Airway epithelial cell (primary cell): Measurements from ENCODE around the gene OOEP. TPM values are rescaled to one million over a fixed set of nuclear protein-coding genes. Genes with fewer than 3 reads are reported as not detected.

ENCODE experiments used
- total RNA-seq: library from RNA; depleted of rRNA; stranded (reverse); fragments of >200 nt; gene quantifications from 2 replicates; pipeline ENCODE4 v1.2.3, GENCODE V29; 2015

OOEP gene
- total RNA-seq: not detected in 2 replicates

DNA sequence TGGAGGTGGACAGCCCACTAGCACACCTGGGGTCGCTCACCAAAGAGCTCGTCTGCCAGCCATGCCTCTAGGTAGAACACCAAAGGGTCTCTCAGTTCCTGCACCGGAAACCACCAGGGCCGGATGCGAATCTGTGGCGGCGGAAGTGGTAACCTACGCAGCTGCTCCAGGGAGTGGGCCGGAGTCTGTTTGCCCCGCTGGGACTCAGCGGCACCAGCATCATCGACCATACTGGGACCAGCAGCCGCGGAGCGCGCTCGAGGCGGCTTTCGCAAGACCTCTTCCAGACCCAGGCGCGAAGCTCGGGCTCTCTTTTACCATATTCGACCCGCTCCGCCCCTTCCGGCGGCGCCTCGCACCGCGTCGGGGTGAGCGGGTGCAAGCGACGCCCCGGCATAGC, at the start of gene OOEP:
OOEP (minus strand) TSS at position 335 of the 400 bp plus-strand sequence; CDS start at position 230, 105 bp downstream.

GRCh38 chr6:73394577-73395354, 25.1 kb upstream of the OOEP start, which contains the start of gene DDX43:
Gene DDX43, plus strand, starts transcription at chr6:73394828. Its CDS starts 78 bp downstream, at chr6:73394906.

DNA sequence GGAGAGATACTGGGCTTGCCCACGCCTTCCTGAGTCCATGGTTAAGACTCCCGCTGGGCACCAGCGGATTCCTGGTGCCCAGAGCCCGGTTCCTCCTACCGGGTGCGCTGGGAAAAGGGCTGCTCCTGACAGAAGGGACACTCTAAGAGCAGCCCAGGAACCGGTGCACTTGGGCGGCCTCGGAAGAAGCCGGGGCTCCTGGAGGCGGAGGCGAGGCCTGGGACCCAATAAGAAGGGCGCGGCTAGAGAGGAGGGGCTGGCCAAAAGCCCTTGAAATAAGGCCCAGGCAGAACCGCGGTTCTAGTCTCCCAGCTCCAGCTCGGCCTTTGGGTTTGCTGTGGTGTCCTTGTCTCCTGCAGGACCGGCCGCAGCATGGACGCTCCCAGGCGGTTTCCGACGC, 7.3 kb downstream of the OOEP start, which contains the start of gene KHDC3L:
KHDC3L (plus strand) TSS at position 301 of the 400 bp plus-strand sequence; CDS start at position 373, 72 bp downstream.

DNA sequence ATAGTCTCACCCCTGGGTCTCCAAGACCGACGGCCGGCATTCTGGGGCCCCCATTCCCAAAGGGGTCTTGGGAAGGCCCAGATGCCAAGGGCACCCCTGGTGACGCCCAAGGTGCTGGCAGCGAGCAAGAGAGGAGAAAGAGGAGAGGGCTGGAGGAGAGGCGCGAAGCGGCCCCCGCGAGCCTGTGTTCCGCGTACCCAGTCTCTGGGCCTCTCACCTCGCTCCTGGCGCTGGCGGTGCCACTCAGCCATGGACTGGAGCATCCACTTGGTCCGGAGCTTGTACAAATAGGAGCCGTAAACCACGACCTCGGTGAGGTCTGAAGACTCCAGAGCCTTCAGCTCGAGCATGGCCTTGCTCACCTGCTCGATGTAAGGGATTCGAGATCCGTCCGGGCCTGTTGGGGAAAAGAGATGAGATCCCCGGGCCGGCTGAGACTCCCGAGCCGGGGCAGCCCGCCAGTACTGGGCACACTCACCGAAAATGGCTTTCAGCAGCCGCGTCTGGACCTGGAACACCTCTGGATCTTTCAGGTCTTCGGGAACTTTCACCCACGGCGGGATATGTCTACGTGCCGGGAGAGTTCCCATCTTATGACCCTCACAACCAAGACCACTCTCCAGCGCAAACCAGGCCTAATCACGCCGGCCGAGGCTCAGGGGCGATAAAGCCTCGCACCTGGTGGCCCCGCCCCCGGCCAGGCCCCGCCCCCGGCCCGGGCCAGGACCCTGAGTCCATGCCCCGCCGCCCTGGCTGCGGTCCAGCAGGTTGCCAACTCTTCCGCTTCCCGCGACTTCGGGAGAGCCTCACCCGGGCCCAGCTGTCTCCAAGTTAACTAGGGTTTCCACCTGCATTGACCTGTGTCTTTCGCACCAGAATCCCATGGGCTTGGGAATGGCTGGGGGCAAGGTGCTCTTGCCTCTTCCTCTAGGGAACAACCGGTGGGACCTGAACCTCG, 15.8 kb downstream of the OOEP start, which contains the start of gene DPPA5:
DPPA5 (minus strand) TSS at position 641 of the 958 bp plus-strand sequence; CDS start at position 590, 51 bp downstream.

Other genes with a start within 250 kb of the OOEP start
- gene KHDC1L, start 144.4 kb downstream of the OOEP start, total RNA-seq: not detected in 2 replicates
- 1.4 and 1.7 TPM in 2 replicates for gene KHDC1, start 106.7 kb downstream of the OOEP start, total RNA-seq
- gene DPPA5, start 15.6 kb downstream of the OOEP start, total RNA-seq: not detected in 2 replicates
- not detected in 2 replicates for gene KHDC3L, start 7.2 kb downstream of the OOEP start, total RNA-seq
- 0.07 TPM in 1 of 2 replicates, not detected in the other for gene DDX43, start 24.9 kb upstream of the OOEP start, total RNA-seq
- 1.8 and 3.2 TPM in 2 replicates for gene CGAS, start 82.4 kb upstream of the OOEP start, total RNA-seq
- gene MTO1, start 91.8 kb upstream of the OOEP start, total RNA-seq: 21.7 and 38.2 TPM in 2 replicates
- gene EEF1A1, start 151.1 kb upstream of the OOEP start, total RNA-seq: 9,123 and 9,446 TPM in 2 replicates